GM18526 (cell line): ENCODE results near the gene TAGLN2.

ENCODE experiments used
- POLR2A ChIP-seq: IDR thresholded peaks from 3 replicates; pipeline ENCODE4 v1.6.1; 2011; ENCODE audit not compliant: insufficient read length; ENCODE audit errors: extremely low read depth

TAGLN2 gene

GRCh38 chr1:159942632-159943277, 17.4 kb upstream of the TAGLN2 start:
- no peak for TF ChIP-seq POLR2A

- no peak for TF ChIP-seq POLR2A
Measured at GRCh38 chr1:159941591-159942560, 16.6 kb upstream of the TAGLN2 start.

GRCh38 chr1:159941141-159941540, 15.8 kb upstream of the TAGLN2 start:
- no peak for TF ChIP-seq POLR2A

- TF ChIP-seq POLR2A = no peak
Measured at GRCh38 chr1:159940006-159940620, 14.8 kb upstream of the TAGLN2 start.

GRCh38 chr1:159939678-159940002, 14.3 kb upstream of the TAGLN2 start:
- TF ChIP-seq POLR2A = no peak

- TF ChIP-seq POLR2A = no peak
Measured at GRCh38 chr1:159938905-159939677, 13.8 kb upstream of the TAGLN2 start.

- TF ChIP-seq POLR2A = no peak
Measured at GRCh38 chr1:159938211-159938852, 13.0 kb upstream of the TAGLN2 start.

GRCh38 chr1:159937054-159937750, 11.9 kb upstream of the TAGLN2 start:
- TF ChIP-seq POLR2A = no peak

- no peak for TF ChIP-seq POLR2A
Measured at GRCh38 chr1:159936273-159936904, 11.1 kb upstream of the TAGLN2 start.

- TF ChIP-seq POLR2A = no peak
Measured at GRCh38 chr1:159935719-159936272, 10.5 kb upstream of the TAGLN2 start.

GRCh38 chr1:159935305-159935704, 10.0 kb upstream of the TAGLN2 start:
- TF ChIP-seq POLR2A = no peak

GRCh38 chr1:159934136-159935039, 9.1 kb upstream of the TAGLN2 start:
- TF ChIP-seq POLR2A = no peak

GRCh38 chr1:159933347-159933746, 8.0 kb upstream of the TAGLN2 start:
- TF ChIP-seq POLR2A = no peak
